ENCODE results near the gene DLGAP1. TPM values are rescaled to one million over a fixed set of nuclear protein-coding genes. Genes with fewer than 3 reads are reported as not detected.

Gene DLGAP1
- total and polyA plus RNA-seq, 2 of the 4 experiments (the other 2 are of a cell fraction): under 0.01 to 0.09 TPM

DNA sequence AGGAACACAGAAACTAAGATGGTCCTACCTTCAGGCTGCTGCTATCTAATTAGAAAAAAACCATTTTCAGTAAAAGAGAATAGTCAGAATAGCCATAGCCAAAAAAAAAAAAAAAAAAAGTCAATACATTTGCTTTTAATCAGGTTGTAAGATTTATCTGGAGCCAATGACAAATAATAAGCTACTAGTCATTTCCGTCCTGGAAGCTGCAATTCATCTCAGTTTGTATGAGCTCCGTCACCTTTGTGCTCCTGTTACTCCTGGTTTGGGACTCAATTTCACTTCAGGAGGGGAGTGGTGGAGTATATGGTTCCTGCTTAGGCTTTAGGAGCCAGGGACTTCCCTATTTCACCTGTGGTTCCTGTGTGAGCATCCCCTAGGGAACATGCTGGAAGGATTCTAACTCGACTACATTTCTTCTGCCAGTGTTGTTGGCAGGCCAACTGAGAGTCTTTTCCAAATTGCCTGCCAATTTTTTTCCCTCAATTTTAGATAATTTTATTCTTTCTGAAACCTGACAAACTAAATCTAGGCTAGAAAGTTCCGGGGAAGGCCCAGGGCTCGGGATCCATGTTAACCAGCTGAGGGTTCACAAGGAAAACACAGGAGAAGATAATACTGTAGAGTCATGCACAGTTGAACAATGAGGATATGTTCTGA, 481.8 kb downstream of the DLGAP1 start:
- BruUV-seq (replicated peaks): no TSS peak
- no peak overlapping the region for H4K8ac ChIP-seq (ENCODE audit: low read depth in 2 of 2, low read length in 2 of 2)
- no peak overlapping the region for H3K9ac ChIP-seq (ENCODE audit: low read depth, low read length)
- no peak overlapping the region for H2BK15ac ChIP-seq (ENCODE audit: low read depth, low read length)
- H3K4me3 ChIP-seq (ENCODE audit: insufficient read depth, low read depth, low read length): no peak overlapping the region
- H3K4me1 ChIP-seq (ENCODE audit: control insufficient read depth, insufficient read depth, low read length): peaks cover 2% of the 10 kb centered on the region
- dilution Hi-C loops (cut with HindIII; ENCODE audit: low sequenced_read_pairs, unreplicated experiment): no loop called here
- H4K91ac ChIP-seq (ENCODE audit: insufficient read depth, low read depth, low read length): no peak overlapping the region
- peaks cover 2% of the 10 kb centered on the region; the same call in 1 of the 2 replicates for H3K9me3 ChIP-seq (ENCODE audit: control insufficient read depth, insufficient read depth, low read length)
- peaks cover 2% of the 10 kb centered on the region; the same call in 1 of the 2 replicates for H3K9me1 ChIP-seq (ENCODE audit: insufficient read depth, low read length)
- no peak overlapping the region for H3K14ac ChIP-seq (replicated peaks; ENCODE audit: low read depth, low read length)
- H4K20me1 ChIP-seq (ENCODE audit: insufficient read depth, low read length): no peaks in the 10 kb centered on the region
- peak overlapping the region; percentile 64 for H2AFZ ChIP-seq (replicated peaks; ENCODE audit: low read length, poor library complexity)
- no peak overlapping the region for H3K23ac ChIP-seq (ENCODE audit: low read depth, low read length)
- 0 out of 2 replicates have a peak overlapping the region, but pooled peaks have one; percentile 63 for H2AK5ac ChIP-seq (ENCODE audit: low read depth, low read length)
- H3K56ac ChIP-seq (ENCODE audit: extremely low read depth, insufficient read depth, low read length): no peak overlapping the region
- DNase-seq: no peak
- no peak overlapping the region for H4K5ac ChIP-seq (ENCODE audit: low read depth, low read length)
- H2BK20ac ChIP-seq (ENCODE audit: low read depth, low read length): no peak overlapping the region
- WGBS, 2 experiments (ENCODE audit: extremely low coverage in 2 of 2, insufficient read length in 1 of 2): 83% methylated on average over 1 of the region's 5 CpGs; no CpG with 5 or more reads in 1 of the 2 experiments
- no peaks in the 10 kb centered on the region for H3K36me3 ChIP-seq (ENCODE audit: control insufficient read depth, insufficient read depth, low read length)
- ATAC-seq (ENCODE audit: low read depth): no peak
- H3K4ac ChIP-seq (ENCODE audit: low read depth, low read length): no peak overlapping the region
- no peak for TF ChIP-seq MXI1 (IDR thresholded peaks at IDR 0.05; ENCODE audit: borderline replicate concordance, low read depth, low read length)
- no peak for TF ChIP-seq RCOR1 (IDR thresholded peaks at IDR 0.05; ENCODE audit: insufficient replicate concordance, low read length)
- no peak for TF ChIP-seq SMC3 (IDR thresholded peaks at IDR 0.05; ENCODE audit: low read depth, low read length)
- TF ChIP-seq FOS (IDR thresholded peaks at IDR 0.05; ENCODE audit: low read depth, low read length): no peak
- TF ChIP-seq NFE2L2 (IDR thresholded peaks at IDR 0.05; ENCODE audit: low read depth, low read length): no peak
- TF ChIP-seq, protein P1, sequence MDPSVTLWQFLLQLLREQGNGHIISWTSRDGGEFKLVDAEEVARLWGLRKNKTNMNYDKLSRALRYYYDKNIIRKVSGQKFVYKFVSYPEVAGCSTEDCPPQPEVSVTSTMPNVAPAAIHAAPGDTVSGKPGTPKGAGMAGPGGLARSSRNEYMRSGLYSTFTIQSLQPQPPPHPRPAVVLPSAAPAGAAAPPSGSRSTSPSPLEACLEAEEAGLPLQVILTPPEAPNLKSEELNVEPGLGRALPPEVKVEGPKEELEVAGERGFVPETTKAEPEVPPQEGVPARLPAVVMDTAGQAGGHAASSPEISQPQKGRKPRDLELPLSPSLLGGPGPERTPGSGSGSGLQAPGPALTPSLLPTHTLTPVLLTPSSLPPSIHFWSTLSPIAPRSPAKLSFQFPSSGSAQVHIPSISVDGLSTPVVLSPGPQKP (IDR thresholded peaks at IDR 0.05; ENCODE audit: borderline replicate concordance, low read depth, low read length): no peak
- TF ChIP-seq CEBPB (IDR thresholded peaks at IDR 0.05; ENCODE audit: low read depth, low read length): no peak
- no peak for TF ChIP-seq MAZ (IDR thresholded peaks at IDR 0.05; ENCODE audit: borderline replicate concordance, low read depth, low read length)
- no peak for TF ChIP-seq MAFK (IDR thresholded peaks at IDR 0.05; ENCODE audit: low read depth, low read length)
- TF ChIP-seq, protein P2, sequence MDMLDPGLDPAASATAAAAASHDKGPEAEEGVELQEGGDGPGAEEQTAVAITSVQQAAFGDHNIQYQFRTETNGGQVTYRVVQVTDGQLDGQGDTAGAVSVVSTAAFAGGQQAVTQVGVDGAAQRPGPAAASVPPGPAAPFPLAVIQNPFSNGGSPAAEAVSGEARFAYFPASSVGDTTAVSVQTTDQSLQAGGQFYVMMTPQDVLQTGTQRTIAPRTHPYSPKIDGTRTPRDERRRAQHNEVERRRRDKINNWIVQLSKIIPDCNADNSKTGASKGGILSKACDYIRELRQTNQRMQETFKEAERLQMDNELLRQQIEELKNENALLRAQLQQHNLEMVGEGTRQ (IDR thresholded peaks at IDR 0.05; ENCODE audit: low read depth, low read length): no peak
- no peak for TF ChIP-seq CHD1 (IDR thresholded peaks at IDR 0.05; ENCODE audit: low read depth, low read length)
- no peak for TF ChIP-seq BHLHE40 (IDR thresholded peaks at IDR 0.05; ENCODE audit: low read depth, low read length)
- TF ChIP-seq, protein P3, sequence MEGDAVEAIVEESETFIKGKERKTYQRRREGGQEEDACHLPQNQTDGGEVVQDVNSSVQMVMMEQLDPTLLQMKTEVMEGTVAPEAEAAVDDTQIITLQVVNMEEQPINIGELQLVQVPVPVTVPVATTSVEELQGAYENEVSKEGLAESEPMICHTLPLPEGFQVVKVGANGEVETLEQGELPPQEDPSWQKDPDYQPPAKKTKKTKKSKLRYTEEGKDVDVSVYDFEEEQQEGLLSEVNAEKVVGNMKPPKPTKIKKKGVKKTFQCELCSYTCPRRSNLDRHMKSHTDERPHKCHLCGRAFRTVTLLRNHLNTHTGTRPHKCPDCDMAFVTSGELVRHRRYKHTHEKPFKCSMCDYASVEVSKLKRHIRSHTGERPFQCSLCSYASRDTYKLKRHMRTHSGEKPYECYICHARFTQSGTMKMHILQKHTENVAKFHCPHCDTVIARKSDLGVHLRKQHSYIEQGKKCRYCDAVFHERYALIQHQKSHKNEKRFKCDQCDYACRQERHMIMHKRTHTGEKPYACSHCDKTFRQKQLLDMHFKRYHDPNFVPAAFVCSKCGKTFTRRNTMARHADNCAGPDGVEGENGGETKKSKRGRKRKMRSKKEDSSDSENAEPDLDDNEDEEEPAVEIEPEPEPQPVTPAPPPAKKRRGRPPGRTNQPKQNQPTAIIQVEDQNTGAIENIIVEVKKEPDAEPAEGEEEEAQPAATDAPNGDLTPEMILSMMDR (conservative IDR thresholded peaks at IDR 0.05; ENCODE audit: low read depth, low read length): no peak
- TF ChIP-seq RAD21 (IDR thresholded peaks at IDR 0.05; ENCODE audit: low read length): no peak
- TF ChIP-seq RFX5 (IDR thresholded peaks at IDR 0.05; ENCODE audit: low read depth, low read length): no peak
- no peak for TF ChIP-seq POLR2A (IDR thresholded peaks at IDR 0.05; ENCODE audit: low read depth, low read length)
- H3K79me1 ChIP-seq (ENCODE audit: low read depth in 1 of 2, low read length in 2 of 2): no peaks in the 10 kb centered on the region
- H2BK5ac ChIP-seq (ENCODE audit: low read depth, low read length, poor library complexity, severe bottlenecking): no peak overlapping the region
- intact Hi-C loops (cut with micrococcal nuclease): no loop called here
- ChIA-PET CTCF (interaction anchor here (0.6 kb wide), 2 partner anchors 9 to 538 kb away, joined by 3 read pairs; no protein-coding TSS in a partner anchor), POLR2A (ENCODE audit: unreplicated experiment) (no interaction called here)
- no peak overlapping the region for H2BK120ac ChIP-seq (ENCODE audit: low read depth, low read length)
- H2AK9ac ChIP-seq (replicated peaks; ENCODE audit: low read depth, low read length, poor library complexity): no peak overlapping the region
- no peaks in the 10 kb centered on the region for H3K27me3 ChIP-seq (ENCODE audit: control insufficient read depth, insufficient read depth, low read length)
- no peak overlapping the region for H3K27ac ChIP-seq (ENCODE audit: insufficient read depth, low read length)
- no peak overlapping the region for H3K4me2 ChIP-seq (ENCODE audit: low read depth, low read length)
- in situ Hi-C loops (cut with MboI; ENCODE audit: low sequenced_read_pairs): no loop called here
- H3K18ac ChIP-seq (ENCODE audit: low read depth, low read length): 0 out of 2 replicates have a peak overlapping the region, but pooled peaks have one; percentile 36
